GM12872 (cell line): Measurements from ENCODE around the gene PLEKHH1.

Experiments
- CTCF ChIP-seq: IDR thresholded peaks from 3 replicates; pipeline ENCODE4 v1.5.1; 2011; ENCODE audit warnings: low read depth, mild to moderate bottlenecking, low read length, moderate library complexity; ENCODE audit not compliant: insufficient read depth

The PLEKHH1 gene

GRCh38 chr14:67574806-67575205 is 41.7 kb downstream of the PLEKHH1 start:
- TF ChIP-seq CTCF = no peak

DNA sequence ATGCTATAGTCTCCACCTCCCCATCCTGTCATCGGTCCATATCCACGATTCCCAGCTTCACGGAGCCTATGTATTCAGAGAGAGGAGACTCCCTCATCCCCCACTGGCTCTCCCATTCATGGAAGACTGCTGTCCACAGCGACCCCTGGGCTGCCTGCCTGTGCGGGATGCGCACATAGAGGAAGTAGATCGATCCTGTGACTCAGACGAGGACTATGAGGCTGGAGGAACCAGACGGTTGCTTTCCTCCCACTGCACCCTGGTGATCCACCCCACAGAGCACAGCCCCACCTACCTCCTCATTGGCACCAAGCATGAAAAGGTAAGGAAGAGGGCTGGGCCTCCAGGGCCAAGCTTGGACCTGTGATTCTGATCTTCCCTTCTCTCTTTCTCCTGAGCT is 42.6 kb downstream of the PLEKHH1 start:
- TF ChIP-seq CTCF = no peak

GRCh38 chr14:67576216-67576955 is 43.3 kb downstream of the PLEKHH1 start:
- TF ChIP-seq CTCF = no peak

DNA sequence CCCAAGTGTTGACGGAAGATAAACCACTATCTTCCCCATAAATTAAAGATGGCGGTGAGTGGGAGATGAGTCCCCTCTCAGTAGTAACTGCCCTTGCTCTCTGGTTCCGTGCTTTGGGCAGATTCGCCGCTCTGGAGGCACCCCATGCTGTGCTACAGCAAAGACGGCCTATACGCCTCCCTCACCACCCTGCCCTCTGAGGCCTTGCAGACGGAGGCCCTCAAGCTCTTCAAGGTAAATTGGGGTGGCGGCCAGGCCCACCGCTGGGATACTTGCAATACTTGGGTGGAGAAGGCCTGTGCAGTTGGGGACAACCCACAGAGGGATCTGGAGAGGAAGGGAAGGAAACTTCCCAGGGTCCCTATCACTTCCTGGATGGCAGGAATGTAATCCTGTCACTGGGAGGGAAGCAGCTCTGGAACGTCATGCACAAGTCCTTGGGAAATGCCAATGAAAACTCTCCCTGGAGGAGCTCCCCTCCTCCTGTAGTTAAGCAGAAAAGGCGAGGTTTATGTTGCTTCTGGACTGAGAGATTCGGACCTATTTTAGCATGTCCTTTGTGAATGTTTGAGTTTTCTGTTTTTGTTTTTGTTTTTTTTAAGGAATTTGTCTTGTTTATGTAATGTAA is 44.2 kb downstream of the PLEKHH1 start:
- no peak for TF ChIP-seq CTCF

DNA sequence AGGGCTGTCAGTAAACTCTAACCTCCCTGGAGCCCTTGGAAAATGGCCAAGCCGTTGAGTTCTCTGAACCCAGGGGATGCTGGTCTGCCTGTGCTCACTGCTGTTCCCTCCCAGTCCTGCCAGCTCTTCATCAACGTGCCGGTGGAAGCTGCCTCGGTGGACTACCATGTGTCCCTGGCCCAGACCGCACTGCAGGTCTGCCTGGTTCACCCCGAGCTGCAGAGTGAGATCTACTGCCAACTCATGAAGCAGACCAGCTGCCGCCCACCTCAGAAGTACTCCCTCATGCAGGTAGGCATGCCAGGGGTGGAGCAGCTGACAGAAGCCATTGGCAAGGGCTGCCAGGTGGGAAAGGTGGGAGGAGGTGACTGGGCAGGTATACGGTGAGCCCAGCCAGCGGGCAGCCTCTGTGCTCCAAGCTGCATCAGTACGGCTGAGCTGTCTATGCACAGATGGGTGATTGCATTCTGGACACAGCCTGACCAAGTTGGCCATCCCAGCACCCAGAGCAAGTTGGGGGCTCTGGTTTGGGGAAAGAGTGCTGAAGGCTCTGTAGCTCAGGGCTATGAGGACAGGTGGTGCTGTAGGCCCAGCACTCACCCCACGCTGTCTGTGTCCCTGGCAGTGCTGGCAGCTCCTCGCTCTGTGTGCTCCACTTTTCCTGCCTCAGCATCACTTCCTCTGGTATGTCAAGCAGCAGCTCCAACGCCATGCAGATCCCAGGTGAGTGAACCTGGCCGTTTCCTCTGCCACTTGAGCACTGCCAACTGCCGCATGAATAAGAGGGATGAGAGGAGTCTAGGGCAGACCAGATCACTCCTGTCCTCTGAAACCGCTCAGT is 45.0 kb downstream of the PLEKHH1 start:
- no peak for TF ChIP-seq CTCF

DNA sequence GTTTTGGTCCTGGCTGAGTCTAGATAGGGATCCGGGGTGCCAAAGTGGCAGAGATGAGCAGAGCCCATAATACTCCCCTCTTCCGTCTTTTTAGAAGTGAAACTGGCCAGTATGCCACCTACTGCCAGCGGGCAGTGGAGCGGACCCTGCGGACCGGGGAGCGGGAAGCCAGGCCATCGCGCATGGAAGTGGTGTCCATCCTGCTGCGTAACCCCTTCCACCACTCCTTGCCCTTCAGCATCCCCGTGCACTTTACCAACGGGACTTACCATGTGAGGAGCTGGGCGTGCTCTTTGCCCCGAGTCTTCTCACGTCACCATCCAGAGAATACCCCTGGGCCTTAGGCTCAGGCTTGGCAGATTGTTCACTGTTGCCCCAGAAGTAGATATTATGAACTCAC is 46.0 kb downstream of the PLEKHH1 start:
- no peak for TF ChIP-seq CTCF

GRCh38 chr14:67579636-67580035 is 46.5 kb downstream of the PLEKHH1 start:
- TF ChIP-seq CTCF = no peak
